GM13976 (cell line): ENCODE results near the gene C10orf71.

Experiments
- DNase-seq: peaks from one replicate; pipeline ENCODE4 v3.0.0; 2012; ENCODE audit warnings: low spot score
- CTCF ChIP-seq: IDR thresholded peaks from 2 replicates; pipeline ENCODE4 v1.5.1; 2012; ENCODE audit warnings: borderline replicate concordance, mild to moderate bottlenecking; ENCODE audit not compliant: insufficient read depth; ENCODE audit errors: extremely low read depth, missing control alignments, control extremely low read depth
- in situ Hi-C: fragments of 300-500 bp; cut with MboI; formaldehyde crosslinking; loops from one replicate; pipeline ENCODE4 v1.12.0; 2022; ENCODE audit warnings: low sequenced_read_pairs, mixed read lengths, inconsistent platforms; ENCODE audit not compliant: unreplicated experiment

The C10orf71 gene

GRCh38 chr10:49332768-49333167 lies 33.8 kb downstream of the C10orf71 start:
- no peak for DNase-seq
- in situ Hi-C loops: no loop called here
- no peak for TF ChIP-seq CTCF

- in situ Hi-C loops: no loop called here
- no peak for DNase-seq
- TF ChIP-seq CTCF: no peak
Observed at GRCh38 chr10:49333192-49333591, 34.2 kb downstream of the C10orf71 start.

GRCh38 chr10:49334964-49335363 lies 36.0 kb downstream of the C10orf71 start:
- in situ Hi-C loops: no loop called here
- TF ChIP-seq CTCF: no peak
- DNase-seq: no peak

- in situ Hi-C loops: no loop called here
- TF ChIP-seq CTCF: no peak
- DNase-seq: no peak
Observed at GRCh38 chr10:49335364-49335972, 36.5 kb downstream of the C10orf71 start.

GRCh38 chr10:49338604-49339003 lies 39.6 kb downstream of the C10orf71 start:
- no peak for DNase-seq
- no peak for TF ChIP-seq CTCF
- in situ Hi-C loops: no loop called here

DNA sequence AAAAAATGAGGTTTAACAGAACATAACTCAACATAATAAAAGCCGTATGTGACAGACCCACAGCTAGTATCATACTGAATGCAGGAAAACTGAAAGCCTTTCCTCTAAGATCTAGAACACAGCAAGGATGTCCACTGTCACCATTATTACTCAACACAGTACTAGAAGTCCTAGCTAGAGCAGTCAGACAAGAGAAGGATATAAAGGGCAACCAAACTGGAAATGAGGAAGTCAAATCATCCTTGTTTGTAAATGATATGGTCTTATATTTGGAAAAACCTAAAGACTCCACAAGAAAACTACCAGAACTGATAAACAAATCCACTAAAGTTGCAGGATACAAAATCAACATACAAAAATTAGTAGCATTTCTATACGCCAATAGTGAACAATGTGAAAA lies 45.9 kb downstream of the C10orf71 start:
- in situ Hi-C loops: no loop called here
- no peak for DNase-seq
- no peak for TF ChIP-seq CTCF

GRCh38 chr10:49347342-49347741 lies 48.4 kb downstream of the C10orf71 start:
- DNase-seq: no peak
- no peak for TF ChIP-seq CTCF
- in situ Hi-C loops: no loop called here
